H1 (cell line): Measurements from ENCODE around the gene TAS2R46. TPM values are rescaled to one million over a fixed set of nuclear protein-coding genes. Genes with fewer than 3 reads are reported as not detected.

Source experiments
- CTCF ChIA-PET: fragments of 300-600 bp; sonication (Branson Sonifier 250); formaldehyde crosslinking; loops from one replicate; lab custom pipeline; 2021; ENCODE audit not compliant: partially characterized antibody; lab: Charles Lee
- POLR2A ChIA-PET: fragments of 300-600 bp; sonication (Branson Sonifier 250); formaldehyde crosslinking; loops from one replicate; lab custom pipeline; 2021; ENCODE audit warnings: inconsistent platforms; ENCODE audit not compliant: partially characterized antibody; lab: Charles Lee
- DNase-seq, 2 experiments: peaks; one replicate each; pipeline versions ENCODE4 v3.0.0 to v3.0.0-alpha.2; 2010 to 2022; ENCODE audit warnings: low spot score in 2 of 2, low read depth in 1 of 2, mixed read lengths in 1 of 2
- FAIRE-seq: peaks from 2 replicates; lab custom pipeline; 2011; peaks lifted over from hg19 to GRCh38; lab: Jason Lieb, UNC
- H2AFZ ChIP-seq: 2 replicates; pipeline ENCODE4 v1.8.1; 2012; ENCODE audit warnings: low read length, inconsistent platforms
- H2AK5ac ChIP-seq: 2 replicates; pipeline ENCODE4 v1.6.1; 2013; ENCODE audit warnings: low read depth, low read length
- H2BK120ac ChIP-seq: replicated peaks from 2 replicates; pipeline ENCODE3; 2013; ENCODE audit warnings: low read depth, low read length, inconsistent platforms
- H2BK12ac ChIP-seq: 2 replicates; pipeline ENCODE4 v1.6.1; 2013; ENCODE audit warnings: low read depth, low read length
- H2BK15ac ChIP-seq: 2 replicates; pipeline ENCODE4 v1.6.1; 2013; ENCODE audit warnings: low read length
- H2BK20ac ChIP-seq: 2 replicates; pipeline ENCODE4 v1.6.1; 2013; ENCODE audit warnings: low read length
- H2BK5ac ChIP-seq: 2 replicates; pipeline ENCODE4 v1.6.1; 2013; ENCODE audit warnings: low read depth, low read length
- H3K14ac ChIP-seq: 2 replicates; pipeline ENCODE4 v1.6.1; 2013; ENCODE audit warnings: inconsistent platforms; ENCODE audit not compliant: insufficient read length
- H3K18ac ChIP-seq: 2 replicates; pipeline ENCODE4 v1.6.1; 2013; ENCODE audit warnings: low read length; ENCODE audit errors: extremely low read depth
- H3K23ac ChIP-seq: 2 replicates; pipeline ENCODE4 v1.6.1; 2013; ENCODE audit warnings: inconsistent platforms; ENCODE audit not compliant: insufficient read length
- H3K23me2 ChIP-seq: 2 replicates; pipeline ENCODE4 v1.6.1; 2013; ENCODE audit warnings: low read depth, low read length
- H3K27ac ChIP-seq: 2 replicates; pipeline ENCODE4 v1.6.1; 2011; ENCODE audit warnings: low read depth, low read length, inconsistent platforms
- H3K27me3 ChIP-seq, 4 experiments: replicated peaks in 1 of 4; 1 replicate in 1 of 4; 2 replicates in 3 of 4; pipeline versions ENCODE4 v1.6.1 to v1.8.1; 2011 to 2013; ENCODE audit warnings: low read length in 3 of 4, mild to moderate bottlenecking in 3 of 4, inconsistent platforms in 2 of 4, mixed read lengths in 2 of 4, moderate library complexity in 1 of 4; ENCODE audit not compliant: control insufficient read depth in 3 of 4, insufficient read depth in 3 of 4; ENCODE audit errors: extremely low read depth in 1 of 4
- H3K36me3 ChIP-seq, 4 experiments: 2 replicates each; pipeline versions ENCODE4 v1.6.1 to v1.8.1; 2011 to 2013; ENCODE audit warnings: mild to moderate bottlenecking in 4 of 4, low read length in 3 of 4, moderate library complexity in 2 of 4, control low read depth in 1 of 4, inconsistent platforms in 1 of 4; ENCODE audit not compliant: insufficient read depth in 4 of 4, control insufficient read depth in 2 of 4
- H3K4ac ChIP-seq: replicated peaks from 2 replicates; pipeline ENCODE3; 2013; ENCODE audit warnings: low read length, low read depth, mixed read lengths, inconsistent platforms; ENCODE audit not compliant: insufficient read length
- H3K4me1 ChIP-seq, 4 experiments: replicated peaks in 1 of 4; 1 replicate in 1 of 4; 2 replicates in 3 of 4; pipeline versions ENCODE4 v1.6.1 to v1.8.1; 2011 to 2013; ENCODE audit warnings: low read length in 3 of 4, inconsistent platforms in 2 of 4, mixed read lengths in 1 of 4; ENCODE audit not compliant: insufficient read depth in 4 of 4, control insufficient read depth in 3 of 4
- H3K4me2 ChIP-seq, 2 experiments: 2 replicates each; pipeline versions ENCODE4 v1.6.1 to v1.8.1; 2011 to 2013; ENCODE audit warnings: low read depth in 2 of 2, low read length in 2 of 2, control low read depth in 1 of 2, inconsistent platforms in 1 of 2, mild to moderate bottlenecking in 1 of 2; ENCODE audit not compliant: insufficient read depth in 1 of 2
- H3K4me3 ChIP-seq, 4 experiments: fragments of 200-600, 300-600 bp in 1 of 4; sonication (generic), shearing (Covaris generic), sonication (Bioruptor Twin) in 1 of 4; 2 replicates each; pipeline versions ENCODE4 v1.5.1 to v1.8.1; 2011 to 2016; ENCODE audit warnings: low read length in 4 of 4, low read depth in 3 of 4, control low read depth in 2 of 4, inconsistent platforms in 2 of 4, mild to moderate bottlenecking in 2 of 4, mixed read lengths in 1 of 4, moderate library complexity in 1 of 4; ENCODE audit not compliant: insufficient read depth in 2 of 4; ENCODE audit errors: extremely low read depth in 1 of 4
- H3K56ac ChIP-seq: replicated peaks from 2 replicates; pipeline ENCODE3; 2013; ENCODE audit warnings: low read depth, mild to moderate bottlenecking, mixed read lengths, low read length, inconsistent platforms; ENCODE audit not compliant: insufficient read length
- H3K79me1 ChIP-seq: 2 replicates; pipeline ENCODE4 v1.6.1; 2013; ENCODE audit warnings: low read depth, low read length, control low read depth
- H3K79me2 ChIP-seq, 2 experiments: 2 replicates each; pipeline versions ENCODE4 v1.6.1 to v1.8.1; 2012 to 2013; ENCODE audit warnings: low read length in 2 of 2, mild to moderate bottlenecking in 2 of 2, inconsistent platforms in 1 of 2; ENCODE audit not compliant: insufficient read depth in 2 of 2, control insufficient read depth in 1 of 2
- H3K9ac ChIP-seq, 4 experiments: replicated peaks in 1 of 4; 1 replicate in 1 of 4; 2 replicates in 3 of 4; pipeline versions ENCODE4 v1.6.1 to v1.8.1; 2011 to 2013; ENCODE audit warnings: low read depth in 3 of 4, low read length in 3 of 4, control low read depth in 2 of 4, mild to moderate bottlenecking in 2 of 4, moderate library complexity in 2 of 4, inconsistent platforms in 1 of 4; ENCODE audit errors: extremely low read depth in 1 of 4
- H3K9me3 ChIP-seq, 2 experiments: 2 replicates each; pipeline versions ENCODE4 v1.6.1 to v1.8.1; 2012 to 2013; ENCODE audit warnings: mild to moderate bottlenecking in 2 of 2, moderate library complexity in 2 of 2, control low read depth in 1 of 2, inconsistent platforms in 1 of 2, low read depth in 1 of 2, low read length in 1 of 2, mixed read lengths in 1 of 2; ENCODE audit not compliant: insufficient read depth in 2 of 2
- H4K20me1 ChIP-seq, 2 experiments: replicated peaks in 1 of 2; 2 replicates each; pipeline versions ENCODE3 to v1.8.1; 2011 to 2013; ENCODE audit warnings: inconsistent platforms in 2 of 2, low read length in 2 of 2, mild to moderate bottlenecking in 1 of 2; ENCODE audit not compliant: insufficient read depth in 2 of 2, control insufficient read depth in 1 of 2
- H4K5ac ChIP-seq: 2 replicates; pipeline ENCODE4 v1.6.1; 2013; ENCODE audit warnings: low read length, low read depth, mixed read lengths, inconsistent platforms; ENCODE audit not compliant: insufficient read length
- H4K8ac ChIP-seq: 2 replicates; pipeline ENCODE4 v1.8.0; 2013; ENCODE audit warnings: mild to moderate bottlenecking, moderate library complexity, low read length, inconsistent platforms; ENCODE audit not compliant: insufficient read depth; ENCODE audit errors: extremely low read depth
- H4K91ac ChIP-seq: replicated peaks from 2 replicates; pipeline ENCODE3; 2013; ENCODE audit warnings: low read length, mixed read lengths, inconsistent platforms; ENCODE audit not compliant: insufficient read length
- EP300 ChIP-seq, 2 experiments: IDR thresholded peaks; 1 replicate in 1 of 2; 2 replicates in 1 of 2; pipeline ENCODE4 v1.6.1; 2011 to 2012; ENCODE audit warnings: low read depth in 2 of 2, low read length in 2 of 2, mild to moderate bottlenecking in 2 of 2, borderline replicate concordance in 1 of 2, inconsistent platforms in 1 of 2, moderate library complexity in 1 of 2
- KDM4A ChIP-seq: IDR thresholded peaks from one replicate; pipeline ENCODE4 v1.7.1; 2012; ENCODE audit warnings: low read depth, mild to moderate bottlenecking, moderate library complexity, low read length, inconsistent platforms; ENCODE audit not compliant: severe bottlenecking
- TCF12 ChIP-seq: IDR thresholded peaks from 2 replicates; pipeline ENCODE4 v1.6.1; 2011; ENCODE audit warnings: low read depth, mild to moderate bottlenecking, low read length
- TEAD4 ChIP-seq: IDR thresholded peaks from 2 replicates; pipeline ENCODE4 v1.6.1; 2012; ENCODE audit warnings: low read depth, low read length, inconsistent platforms, mixed read lengths
- WGBS, 2 experiments: shearing (Covaris generic) in 1 of 2; methylation state at CpG; one replicate each; pipeline versions ENCODE4 v1.1.6 to v1.1.7; 2013 to 2015; ENCODE audit warnings: low lambda C conversion rate in 2 of 2, mixed read lengths in 2 of 2, inconsistent platforms in 1 of 2, low coverage in 1 of 2, missing lambda C conversion rate in 1 of 2; ENCODE audit not compliant: insufficient replicate concordance in 2 of 2, insufficient coverage in 1 of 2, insufficient read length in 1 of 2; ENCODE audit errors: extremely low coverage in 1 of 2, missing lambda C conversion rate in 1 of 2; 5-methylcytosine and 5-hydroxymethylcytosine counted together
- polyA plus RNA-seq, 7 experiments: library from polyadenylated mRNA; depleted of rRNA in 3 of 7; stranded (reverse) in 5 of 7; unstranded in 2 of 7; fragments of >200 nt in 5 of 7; fragments of 200-250 nt in 2 of 7; gene quantifications; 1 replicate in 5 of 7; 2 replicates in 1 of 7; 4 replicates in 1 of 7; pipeline versions ENCODE4 v1.2.1 to v1.2.3, GENCODE V29; 2011 to 2013; ENCODE audit warnings: missing spikeins in 2 of 7, mixed read lengths in 2 of 7
- total RNA-seq: library from RNA; stranded (reverse); fragmentation: NEBNext Ultra II Directional; extraction: Animal tissue kit (Norgen Biotek cat#: 25700); gene quantifications from 2 replicates; pipeline ENCODE4 v1.2.1, GENCODE V29; 2021

Gene TAS2R46
- total and polyA plus RNA-seq, 2 of the 8 experiments (the other 6 are each of a cell fraction or from before 2014, with no cell fraction given), result 0.14 TPM; not detected in 1

- no peak within 1 kb of the TSS for H3K4me2 ChIP-seq
Measured at GRCh38 chr12:11092128-11092527, 30.0 kb upstream of the TAS2R46 start, which contains the start of gene TAS2R43. Gene TAS2R43, minus strand, starts transcription at chr12:11092313. Its CDS starts 84 bp downstream, at chr12:11092229.

More at GRCh38 chr12:11092128-11092527, 30.0 kb upstream of the TAS2R46 start, which contains the start of gene TAS2R43:
- H2BK5ac ChIP-seq, result no peak within 1 kb of the TSS
- H3K4me3 ChIP-seq, result no peak within 1 kb of the TSS
- H3K18ac ChIP-seq, result no peak within 1 kb of the TSS
- H4K8ac ChIP-seq, result no peak within 1 kb of the TSS
- no peaks in the 10 kb centered on the region for H3K27me3 ChIP-seq
- no peak within 1 kb of the TSS for H3K23ac ChIP-seq
- WGBS, 2 experiments, result 90% methylated on average over 4 of the region's 6 CpGs; no CpG with 5 or more reads in 1 of the 2 experiments
- H2AK5ac ChIP-seq, result no peak within 1 kb of the TSS
- H4K20me1 ChIP-seq, result no peaks in the 10 kb centered on the region
- no peaks in the 10 kb centered on the region for H3K9me3 ChIP-seq
- H2BK120ac ChIP-seq, result no peak within 1 kb of the TSS
- POLR2A ChIA-PET, result no interaction called here
- no peak within 1 kb of the TSS for H2BK20ac ChIP-seq
- H3K9ac ChIP-seq, result no peak within 1 kb of the TSS
- H2BK15ac ChIP-seq, result no peak within 1 kb of the TSS
- FAIRE-seq, result no peak
- CTCF ChIA-PET, result no interaction called here
- TF ChIP-seq KDM4A (no peak), TCF12 (no peak), TEAD4 (no peak), EP300 (IDR thresholded peaks at IDR 0.05; ENCODE audit: borderline replicate concordance in 1 of 2, low read depth in 2 of 2, low read length in 2 of 2) (no peak)
- TF ChIP-seq, all 59 proteins: peak for 0
- Histone ChIP-seq H2AFZ (no peak within 1 kb of the TSS), H3K14ac (no peak within 1 kb of the TSS), H3K79me1 (no peaks in the 10 kb centered on the region), H3K56ac (no peak within 1 kb of the TSS), H4K91ac (no peak within 1 kb of the TSS), H3K36me3 (no peaks in the 10 kb centered on the region), H2BK12ac (no peak within 1 kb of the TSS), H3K23me2 (no peaks in the 10 kb centered on the region), H3K79me2 (no peaks in the 10 kb centered on the region; a peak in 1 of 4 replicates), H4K5ac (no peak within 1 kb of the TSS), H3K4me1 (no peaks in the 10 kb centered on the region), H3K27ac (no peak within 1 kb of the TSS), H3K4ac (no peak within 1 kb of the TSS)
- no peak for DNase-seq
